Upper lobe of left lung (tissue), 4 donors: Measurements from ENCODE around the gene GTF2A2.

ENCODE experiments used
- CTCF ChIP-seq, 6 experiments: fragments of 450-650 bp in 4 of 6; fragments of 200-600 bp in 2 of 6; sonication (generic) in 2 of 6; IDR thresholded peaks; one replicate each; pipeline ENCODE4 v1.5.1; 2016 to 2019; ENCODE audit warnings: antibody characterized with exemption in 6 of 6
- EP300 ChIP-seq, 4 donors: sonication (generic); formaldehyde crosslinking; IDR thresholded peaks; one replicate each; pipeline ENCODE4 v1.5.1; 2017; ENCODE audit warnings: antibody characterized with exemption in 4 of 4, control low read depth in 2 of 4
- POLR2A ChIP-seq, 4 donors: fragments of 450-650 bp; IDR thresholded peaks; one replicate each; pipeline ENCODE4 v1.5.1; 2016 to 2017; ENCODE audit warnings: antibody characterized with exemption in 4 of 4, mild to moderate bottlenecking in 2 of 4
- POLR2AphosphoS5 ChIP-seq, 2 donors: sonication (generic); formaldehyde crosslinking; IDR thresholded peaks; one replicate each; pipeline ENCODE4 v1.5.1; 2017; ENCODE audit warnings: antibody characterized with exemption in 2 of 2

GRCh38 chr15:59618406-59618805 is 38.9 kb downstream of the GTF2A2 start:
- no peak for TF ChIP-seq CTCF (IDR thresholded peaks at IDR 0.05)
- no peak for TF ChIP-seq POLR2A (IDR thresholded peaks at IDR 0.05)
- TF ChIP-seq EP300 (IDR thresholded peaks at IDR 0.05) = no peak
- TF ChIP-seq POLR2AphosphoS5 (IDR thresholded peaks at IDR 0.05) = no peak
